Glutamatergic neuron (in vitro differentiated cells): ENCODE data around the gene SH3BP1. TPM values are rescaled to one million over a fixed set of nuclear protein-coding genes. Genes with fewer than 3 reads are reported as not detected.

Experiments
- DNase-seq: peaks from one replicate; pipeline ENCODE4 v3.0.0; 2022
- H3K27ac Mint-ChIP-seq: one replicate; pipeline ENCODE4 v1.8.0; 2020; ENCODE audit warnings: mild to moderate bottlenecking, mixed read lengths, inconsistent platforms; ENCODE audit not compliant: unreplicated experiment
- H3K27me3 Mint-ChIP-seq: one replicate; pipeline ENCODE4 v1.8.0; 2020; ENCODE audit warnings: mild to moderate bottlenecking, moderate library complexity, mixed read lengths, inconsistent platforms; ENCODE audit not compliant: unreplicated experiment
- H3K36me3 Mint-ChIP-seq: one replicate; pipeline ENCODE4 v1.8.0; 2020; ENCODE audit warnings: mild to moderate bottlenecking, mixed read lengths, inconsistent platforms; ENCODE audit not compliant: unreplicated experiment
- H3K4me1 Mint-ChIP-seq: one replicate; pipeline ENCODE4 v1.8.0; 2020; ENCODE audit warnings: mild to moderate bottlenecking, low read depth, mixed read lengths, inconsistent platforms; ENCODE audit not compliant: unreplicated experiment
- H3K4me3 Mint-ChIP-seq: one replicate; pipeline ENCODE4 v1.8.0; 2020; ENCODE audit warnings: mild to moderate bottlenecking, mixed read lengths, inconsistent platforms; ENCODE audit not compliant: unreplicated experiment
- H3K9me3 Mint-ChIP-seq: one replicate; pipeline ENCODE4 v1.8.0; 2020; ENCODE audit warnings: mild to moderate bottlenecking, moderate library complexity, mixed read lengths, inconsistent platforms; ENCODE audit not compliant: unreplicated experiment
- total RNA-seq: library from RNA; stranded (reverse); fragmentation: NEBNext Ultra II Directional; extraction: Animal tissue kit (Norgen Biotek cat#: 25700); gene quantifications from one replicate; pipeline ENCODE4 v1.2.1, GENCODE V29; 2021; ENCODE audit not compliant: unreplicated experiment
- TF ChIP-seq, protein P1 (sequence below): fragments of 200-600 bp; sonication (generic); IDR thresholded peaks from one replicate; pipeline ENCODE4 v1.5.0; 2021; ENCODE audit not compliant: partially characterized antibody, unreplicated experiment

Gene SH3BP1
- total RNA-seq, 1 donor from 2014 or later, result 12.7 TPM

DNA sequence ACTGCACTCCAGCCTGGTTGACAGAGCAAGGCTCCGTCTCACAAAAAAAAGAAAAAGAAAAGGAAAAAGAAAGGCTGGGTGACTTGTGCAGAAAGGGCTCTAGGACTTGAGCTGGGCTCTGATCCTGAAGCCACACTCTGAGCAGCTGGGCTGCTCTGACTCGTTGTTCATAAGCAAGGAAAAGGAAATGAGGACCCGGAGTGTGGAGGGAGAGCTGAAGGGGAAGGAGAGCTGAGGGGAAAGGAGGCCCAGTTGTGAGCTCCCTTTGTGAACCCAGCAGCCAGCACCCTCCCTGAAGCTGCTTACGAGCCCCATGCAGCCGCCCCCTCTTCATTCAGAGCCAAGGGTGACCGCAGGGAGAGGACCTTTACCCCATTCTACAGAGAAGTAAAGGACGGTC, 12.3 kb upstream of the SH3BP1 start:
- Mint-ChIP-seq H3K36me3 (no peaks in the 10 kb centered on the region), H3K4me3 (no peak overlapping the region), H3K9me3 (peaks cover 2% of the 10 kb centered on the region), H3K27ac (no peak overlapping the region), H3K4me1 (peaks cover 7% of the 10 kb centered on the region), H3K27me3 (peaks cover 2% of the 10 kb centered on the region)
- DNase-seq, result no peak
- TF ChIP-seq, protein P1, sequence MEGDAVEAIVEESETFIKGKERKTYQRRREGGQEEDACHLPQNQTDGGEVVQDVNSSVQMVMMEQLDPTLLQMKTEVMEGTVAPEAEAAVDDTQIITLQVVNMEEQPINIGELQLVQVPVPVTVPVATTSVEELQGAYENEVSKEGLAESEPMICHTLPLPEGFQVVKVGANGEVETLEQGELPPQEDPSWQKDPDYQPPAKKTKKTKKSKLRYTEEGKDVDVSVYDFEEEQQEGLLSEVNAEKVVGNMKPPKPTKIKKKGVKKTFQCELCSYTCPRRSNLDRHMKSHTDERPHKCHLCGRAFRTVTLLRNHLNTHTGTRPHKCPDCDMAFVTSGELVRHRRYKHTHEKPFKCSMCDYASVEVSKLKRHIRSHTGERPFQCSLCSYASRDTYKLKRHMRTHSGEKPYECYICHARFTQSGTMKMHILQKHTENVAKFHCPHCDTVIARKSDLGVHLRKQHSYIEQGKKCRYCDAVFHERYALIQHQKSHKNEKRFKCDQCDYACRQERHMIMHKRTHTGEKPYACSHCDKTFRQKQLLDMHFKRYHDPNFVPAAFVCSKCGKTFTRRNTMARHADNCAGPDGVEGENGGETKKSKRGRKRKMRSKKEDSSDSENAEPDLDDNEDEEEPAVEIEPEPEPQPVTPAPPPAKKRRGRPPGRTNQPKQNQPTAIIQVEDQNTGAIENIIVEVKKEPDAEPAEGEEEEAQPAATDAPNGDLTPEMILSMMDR, result no peak

DNA sequence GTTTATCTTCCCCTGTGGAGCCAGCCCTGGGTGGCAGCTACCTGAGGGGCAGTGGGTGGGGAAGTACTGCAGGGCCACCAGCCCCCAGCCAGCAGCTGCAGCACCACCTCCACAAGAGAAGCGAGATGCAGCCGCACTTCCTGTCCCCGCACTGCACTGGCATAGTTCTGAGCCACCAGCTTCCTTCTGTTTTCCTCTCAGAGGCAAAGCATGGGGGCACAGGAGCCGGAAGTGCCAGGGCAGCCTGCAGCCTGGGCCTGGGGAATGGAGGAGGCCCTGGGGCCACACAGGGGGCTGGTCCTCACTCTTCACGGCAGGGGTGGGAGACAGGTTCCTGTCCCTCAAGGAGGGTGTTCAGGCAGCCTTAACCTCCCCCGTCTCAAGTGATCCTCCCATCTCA, 11.9 kb upstream of the SH3BP1 start:
- no peak for DNase-seq
- no peak overlapping the region for H3K4me3 Mint-ChIP-seq
- H3K4me1 Mint-ChIP-seq, result peaks cover 7% of the 10 kb centered on the region
- peaks cover 2% of the 10 kb centered on the region for H3K9me3 Mint-ChIP-seq
- TF ChIP-seq, protein P1, result no peak
- H3K27me3 Mint-ChIP-seq, result peaks cover 2% of the 10 kb centered on the region
- no peak overlapping the region for H3K27ac Mint-ChIP-seq
- no peaks in the 10 kb centered on the region for H3K36me3 Mint-ChIP-seq

DNA sequence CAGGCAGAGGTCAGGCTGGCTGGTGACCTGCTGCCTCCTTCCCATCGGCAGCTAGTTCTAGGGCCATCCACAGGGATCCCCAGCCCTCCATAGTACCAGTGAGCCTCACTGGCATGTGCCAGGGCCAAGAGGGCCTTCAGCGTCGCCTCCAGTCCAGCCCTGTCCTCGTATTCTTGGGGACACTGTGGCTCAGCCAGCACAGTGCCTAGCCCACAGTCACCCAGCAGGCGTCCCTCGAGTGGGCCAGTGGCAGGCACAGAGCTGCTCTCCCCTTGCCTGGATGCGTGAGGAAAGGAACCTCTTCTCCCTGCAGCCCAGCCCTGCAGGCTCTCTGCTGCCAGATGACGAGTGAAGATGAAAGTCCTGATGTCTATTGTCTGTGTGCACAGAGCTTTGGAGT, 10.6 kb upstream of the SH3BP1 start:
- Mint-ChIP-seq H3K36me3 (no peaks in the 10 kb centered on the region), H3K27ac (no peak overlapping the region), H3K4me3 (no peak overlapping the region), H3K4me1 (peaks cover 10% of the 10 kb centered on the region), H3K27me3 (peaks cover 6% of the 10 kb centered on the region), H3K9me3 (peaks cover 4% of the 10 kb centered on the region)
- TF ChIP-seq, protein P1, result no peak
- no peak for DNase-seq

DNA sequence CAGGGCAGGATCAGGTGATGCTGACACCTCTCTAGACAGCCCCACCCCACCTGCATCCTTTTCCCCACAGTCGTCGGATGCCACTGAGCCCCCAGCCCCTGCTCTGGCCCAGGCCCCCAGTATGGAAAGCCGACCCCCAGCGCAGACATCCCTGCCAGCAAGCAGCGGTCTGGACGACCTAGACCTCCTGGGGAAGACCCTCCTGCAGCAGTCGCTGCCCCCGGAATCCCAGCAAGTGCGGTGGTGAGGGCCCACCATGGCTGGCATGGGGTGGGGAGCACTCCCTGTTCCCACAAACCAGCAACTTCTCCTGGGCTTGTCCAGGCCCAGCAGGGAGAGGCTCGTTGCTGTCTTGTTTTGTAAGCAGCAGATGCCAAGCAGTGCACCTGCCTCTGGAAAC, 9.5 kb upstream of the SH3BP1 start:
- H3K27ac Mint-ChIP-seq, result no peak overlapping the region
- peaks cover 10% of the 10 kb centered on the region for H3K9me3 Mint-ChIP-seq
- TF ChIP-seq, protein P1, result no peak
- H3K27me3 Mint-ChIP-seq, result peaks cover 7% of the 10 kb centered on the region
- DNase-seq, result no peak
- H3K4me3 Mint-ChIP-seq, result no peak overlapping the region
- peaks cover 14% of the 10 kb centered on the region for H3K4me1 Mint-ChIP-seq
- no peaks in the 10 kb centered on the region for H3K36me3 Mint-ChIP-seq

DNA sequence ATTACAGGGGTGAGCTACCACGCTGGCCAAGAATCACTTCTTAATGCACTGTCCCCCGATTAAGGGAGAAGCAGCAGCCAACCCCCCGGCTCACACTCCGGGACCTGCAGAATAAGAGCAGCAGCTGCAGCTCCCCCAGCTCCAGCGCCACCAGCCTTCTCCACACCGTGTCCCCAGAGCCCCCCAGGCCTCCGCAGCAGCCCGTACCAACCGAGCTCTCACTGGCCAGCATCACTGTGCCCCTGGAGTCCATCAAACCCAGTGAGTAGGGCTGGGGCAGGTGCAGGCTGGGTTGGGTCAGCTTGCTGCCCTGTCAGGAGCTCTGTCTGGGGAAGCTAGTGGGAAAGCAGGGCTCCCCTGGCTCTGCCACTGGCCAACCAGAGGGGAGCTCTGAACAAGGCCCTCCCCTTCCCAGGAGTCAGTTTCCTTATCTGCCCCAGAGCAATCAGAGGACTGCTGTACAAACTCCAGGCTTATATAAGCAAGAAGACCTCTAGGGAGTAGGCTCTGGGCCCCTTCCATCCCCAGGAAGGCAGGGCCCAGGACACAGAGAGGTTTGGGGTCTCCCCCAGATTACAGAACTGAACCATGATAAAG, 8.5 kb upstream of the SH3BP1 start:
- Mint-ChIP-seq H3K27ac (no peak overlapping the region), H3K4me1 (peaks cover 12% of the 10 kb centered on the region)

More for the DNA sequence above, 8.5 kb upstream of the SH3BP1 start:
- DNase-seq, result no peak
- peaks cover 7% of the 10 kb centered on the region for H3K27me3 Mint-ChIP-seq
- no peaks in the 10 kb centered on the region for H3K36me3 Mint-ChIP-seq
- H3K4me3 Mint-ChIP-seq, result no peak overlapping the region
- TF ChIP-seq, protein P1, result no peak
- peaks cover 8% of the 10 kb centered on the region for H3K9me3 Mint-ChIP-seq
